Measurements from ENCODE around the gene TSPAN9. TPM values are rescaled to one million over a fixed set of nuclear protein-coding genes. Genes with fewer than 3 reads are reported as not detected.
A peak's percentile ranks its signal among the peaks of the same experiment; 100 is the strongest.

The TSPAN9 gene
- total RNA-seq, 1 donor from 2014 or later, result 70.8 TPM

DNA sequence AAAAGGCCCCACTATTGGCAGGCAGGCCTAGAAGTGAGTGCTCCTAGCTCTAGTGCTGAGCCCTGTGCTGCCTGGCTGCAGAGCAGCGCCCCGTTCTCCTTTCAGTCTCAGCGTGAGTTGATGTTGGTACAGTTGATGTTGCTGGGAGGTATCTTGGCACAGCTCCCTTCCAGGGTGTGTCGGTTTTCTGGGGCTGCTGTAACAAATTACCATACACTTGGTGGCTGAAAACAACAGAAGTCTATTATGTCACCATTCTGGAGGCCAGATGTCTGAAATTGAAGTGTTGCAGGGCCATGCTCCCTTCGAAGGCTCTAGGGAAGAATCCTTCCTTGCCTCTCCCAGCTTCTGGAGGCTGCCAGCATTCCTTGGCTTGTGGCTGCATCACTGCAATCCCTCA, 151.4 kb downstream of the TSPAN9 start:
- DNase-seq, result no peak

- DNase-seq, result no peak
Measured at GRCh38 chr12:3229577-3229976, 152.4 kb downstream of the TSPAN9 start.

- no peak for DNase-seq
Measured at GRCh38 chr12:3230758-3231375, 153.7 kb downstream of the TSPAN9 start.

- no peak for DNase-seq
Measured at GRCh38 chr12:3231399-3231876, 154.3 kb downstream of the TSPAN9 start.

DNA sequence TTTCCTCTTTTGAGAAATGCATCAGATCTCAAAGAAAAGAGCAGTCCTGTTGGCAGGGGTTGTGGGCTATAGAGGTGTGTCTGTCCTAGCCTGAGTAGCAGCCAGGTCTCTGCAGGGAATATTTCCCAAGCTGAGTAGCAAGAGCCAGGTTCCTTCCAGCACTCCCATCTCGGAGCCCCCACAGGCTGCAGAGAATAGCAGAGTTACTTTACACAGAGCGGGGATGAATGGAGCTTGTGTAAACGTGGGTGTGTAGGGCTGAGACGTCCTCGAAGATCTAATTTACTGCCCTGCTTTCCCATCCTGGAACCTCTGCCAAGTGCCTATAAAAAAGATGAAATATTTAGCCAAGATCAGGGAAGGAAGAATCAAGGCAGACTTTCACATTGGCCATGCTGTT, 156.6 kb downstream of the TSPAN9 start:
- no peak for DNase-seq

GRCh38 chr12:3236345-3237187, 159.4 kb downstream of the TSPAN9 start:
- DNase-seq, result peak; percentile 62

GRCh38 chr12:3238196-3238595, 161.0 kb downstream of the TSPAN9 start:
- no peak for DNase-seq

GRCh38 chr12:3241621-3242020, 164.4 kb downstream of the TSPAN9 start:
- no peak for DNase-seq

- no peak for DNase-seq
Measured at GRCh38 chr12:3242199-3242863, 165.2 kb downstream of the TSPAN9 start.

- DNase-seq, result no peak
Measured at GRCh38 chr12:3243376-3244084, 166.4 kb downstream of the TSPAN9 start.

- DNase-seq, result no peak
Measured at GRCh38 chr12:3244219-3244750, 167.1 kb downstream of the TSPAN9 start.

- DNase-seq, result peak; percentile 46
Measured at GRCh38 chr12:3246253-3246652, 169.1 kb downstream of the TSPAN9 start.

GRCh38 chr12:3247077-3247476, 169.9 kb downstream of the TSPAN9 start:
- no peak for DNase-seq

DNA sequence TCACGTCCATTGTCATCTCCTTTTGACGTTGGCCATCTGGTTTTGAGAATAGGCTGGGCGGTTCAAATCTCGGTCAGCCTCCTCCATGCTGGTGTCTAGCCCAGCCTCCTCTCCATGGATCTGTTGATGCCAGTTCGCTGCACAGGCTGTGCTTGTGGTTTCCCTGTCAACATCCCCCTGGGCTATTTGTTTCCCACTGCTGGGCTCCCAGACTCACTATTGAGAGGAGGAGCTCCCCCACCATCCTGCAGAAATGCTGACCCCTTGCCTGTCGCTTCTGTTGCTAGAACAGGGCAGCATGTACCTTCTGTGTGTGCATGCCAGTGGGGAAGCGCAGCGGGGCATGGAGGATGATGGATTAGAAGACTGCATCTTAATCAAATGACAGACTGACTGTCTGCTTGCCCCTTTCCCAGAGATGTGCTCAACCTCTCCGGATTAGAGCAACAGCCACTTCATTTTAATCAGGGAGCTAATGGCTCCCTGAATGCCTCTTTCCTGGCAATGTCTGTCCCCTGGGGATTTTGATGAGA, 170.5 kb downstream of the TSPAN9 start:
- DNase-seq, result no peak

DNA sequence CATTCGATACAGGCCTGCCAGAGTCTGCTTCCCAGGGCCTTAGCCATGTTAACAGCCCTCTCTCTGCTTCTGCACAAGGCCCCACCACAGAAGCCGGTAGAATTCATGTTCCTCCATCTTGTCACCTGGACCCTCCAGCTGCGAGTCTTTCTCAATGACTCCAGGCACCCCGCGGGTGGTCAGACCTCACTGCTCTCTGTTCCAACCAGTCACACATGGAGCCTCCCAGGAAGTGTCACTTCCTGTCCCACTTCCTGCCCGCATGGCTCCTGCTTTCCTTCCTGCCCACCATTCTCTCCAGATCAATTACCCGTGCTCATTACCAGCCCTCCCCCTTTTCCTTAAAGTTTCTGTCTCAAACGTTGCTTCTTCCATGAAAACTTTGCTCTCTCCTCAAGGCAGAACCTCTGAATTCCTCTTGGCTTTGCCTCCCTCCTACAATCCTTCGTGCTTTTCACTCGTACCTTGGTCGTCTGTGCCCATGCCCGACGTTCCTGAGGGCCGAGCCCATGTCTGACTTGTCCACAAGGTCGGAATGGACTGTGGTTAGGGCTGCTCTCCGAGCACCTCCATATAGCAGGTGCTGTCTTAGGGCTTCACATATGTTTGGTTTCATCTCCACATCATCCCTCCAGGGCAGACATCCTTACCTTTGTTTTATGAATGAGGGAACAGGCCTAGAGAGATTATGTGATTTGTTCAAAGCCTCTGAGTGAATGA, 172.1 kb downstream of the TSPAN9 start:
- DNase-seq, result peak; percentile 6

- DNase-seq, result no peak
Measured at GRCh38 chr12:3250034-3250433, 172.9 kb downstream of the TSPAN9 start.

DNA sequence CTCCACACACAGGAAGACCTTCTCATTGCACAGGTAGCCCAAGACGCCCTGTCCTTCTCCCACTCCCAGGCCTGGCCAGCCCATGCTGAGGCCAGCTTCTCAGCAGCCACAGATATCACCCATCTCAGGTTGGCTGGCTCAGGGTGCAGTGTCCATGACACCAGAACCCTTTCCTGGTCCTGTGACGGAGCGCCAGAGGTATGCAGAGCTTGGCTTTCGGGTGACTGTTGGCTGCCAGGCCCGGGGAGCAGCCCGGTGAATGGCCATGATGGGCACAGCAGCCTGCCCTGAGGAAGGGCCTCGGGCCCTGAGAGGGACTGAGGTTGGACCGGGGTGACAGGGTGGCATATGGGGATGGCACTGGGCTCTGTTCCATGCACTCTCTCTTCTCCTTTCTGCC, 173.4 kb downstream of the TSPAN9 start:
- no peak for DNase-seq

DNA sequence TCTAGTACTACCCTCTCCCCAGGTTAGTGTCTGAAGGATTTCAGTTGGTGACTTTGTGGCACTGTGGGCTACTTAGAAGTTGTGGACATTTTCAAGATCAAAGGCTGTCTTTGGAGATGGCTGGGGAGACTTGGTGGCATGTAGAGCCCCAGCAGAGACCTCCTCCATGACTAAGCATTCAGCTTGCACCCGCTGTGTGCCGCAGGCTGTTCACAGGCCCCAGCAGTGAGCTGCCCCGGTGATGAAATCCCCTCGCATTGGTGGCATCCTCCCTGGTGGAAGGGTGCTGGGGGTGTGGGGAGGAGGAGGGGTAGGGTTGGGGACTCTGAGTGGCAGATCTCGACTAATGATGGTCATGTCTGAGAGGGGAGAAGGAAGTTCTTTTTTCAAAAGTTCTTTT, 173.9 kb downstream of the TSPAN9 start:
- no peak for DNase-seq

- DNase-seq, result no peak
Measured at GRCh38 chr12:3251691-3252090, 174.5 kb downstream of the TSPAN9 start.

GRCh38 chr12:3252450-3252891, 175.3 kb downstream of the TSPAN9 start:
- DNase-seq, result no peak

DNA sequence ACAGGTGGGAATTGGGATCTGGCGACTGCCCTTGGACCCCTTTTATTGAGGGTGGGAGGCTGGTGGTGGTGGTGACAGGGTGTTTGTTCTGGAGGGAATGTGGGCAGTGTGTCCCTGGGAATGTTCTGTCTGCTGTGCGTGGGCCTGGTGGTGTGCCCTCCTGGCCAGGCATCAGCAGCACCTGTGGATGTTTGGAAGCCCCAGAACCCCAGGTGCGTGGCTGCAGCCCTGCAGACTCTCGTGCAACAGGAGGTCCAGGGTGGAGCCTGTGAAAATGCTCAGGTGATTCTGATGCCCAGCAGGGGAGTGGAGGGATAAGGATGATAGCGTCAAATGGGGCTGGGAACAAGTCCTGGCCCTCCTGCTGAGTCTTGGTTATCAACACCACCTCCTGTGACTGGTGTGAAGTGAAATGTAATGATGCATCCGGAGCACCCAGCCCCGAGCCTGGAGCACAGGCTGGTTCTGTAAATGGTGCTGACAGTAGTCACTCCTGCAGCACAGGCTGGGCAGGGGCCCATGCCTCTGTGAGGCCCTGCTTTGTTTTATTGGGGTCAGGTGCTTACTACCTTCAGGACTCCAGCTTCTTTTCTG, 176.6 kb downstream of the TSPAN9 start:
- DNase-seq, result no peak

Data from dermis blood vessel endothelial cell (primary cell).